ENCODE results near the gene DIP2C.

The DIP2C gene

DNA sequence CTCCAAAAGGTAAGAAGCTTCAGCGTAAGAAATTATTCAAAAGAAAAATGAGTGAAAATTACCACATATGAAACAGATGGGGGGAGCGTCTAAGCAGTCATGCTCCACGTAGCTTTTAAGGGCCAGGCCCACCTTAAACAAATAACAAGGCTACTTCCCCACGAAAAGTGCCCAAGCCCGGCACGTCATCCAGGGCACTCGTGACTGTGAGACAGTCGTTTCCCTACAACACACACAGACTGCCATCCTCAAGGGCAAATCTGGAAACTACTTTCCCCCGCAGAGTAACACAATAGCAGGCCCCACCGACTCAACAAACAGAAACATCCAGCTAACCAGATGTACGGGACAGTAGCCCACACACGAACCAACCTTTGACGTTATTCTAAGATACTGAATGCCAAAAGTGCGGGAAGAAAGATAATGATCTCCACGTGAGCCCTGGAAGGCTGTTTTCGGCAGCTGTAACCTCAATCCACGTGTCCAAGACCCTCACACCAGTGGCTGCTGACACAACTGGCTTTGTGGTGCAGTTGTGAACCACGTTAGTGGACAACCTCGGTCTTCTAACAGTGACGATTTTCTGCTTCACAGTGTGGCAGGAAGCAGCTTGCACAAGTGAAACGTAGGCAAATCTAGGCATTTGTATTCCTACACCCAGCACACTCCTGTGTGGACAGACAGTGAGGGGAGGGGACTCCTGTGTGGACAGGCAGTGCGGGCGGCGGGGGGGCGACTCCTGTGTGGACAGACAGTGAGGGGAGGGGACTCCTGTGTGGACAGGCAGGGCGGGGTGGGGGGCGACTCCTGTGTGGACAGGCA is 302.5 kb downstream of the DIP2C start:
- no peak for DNase-seq

DNA sequence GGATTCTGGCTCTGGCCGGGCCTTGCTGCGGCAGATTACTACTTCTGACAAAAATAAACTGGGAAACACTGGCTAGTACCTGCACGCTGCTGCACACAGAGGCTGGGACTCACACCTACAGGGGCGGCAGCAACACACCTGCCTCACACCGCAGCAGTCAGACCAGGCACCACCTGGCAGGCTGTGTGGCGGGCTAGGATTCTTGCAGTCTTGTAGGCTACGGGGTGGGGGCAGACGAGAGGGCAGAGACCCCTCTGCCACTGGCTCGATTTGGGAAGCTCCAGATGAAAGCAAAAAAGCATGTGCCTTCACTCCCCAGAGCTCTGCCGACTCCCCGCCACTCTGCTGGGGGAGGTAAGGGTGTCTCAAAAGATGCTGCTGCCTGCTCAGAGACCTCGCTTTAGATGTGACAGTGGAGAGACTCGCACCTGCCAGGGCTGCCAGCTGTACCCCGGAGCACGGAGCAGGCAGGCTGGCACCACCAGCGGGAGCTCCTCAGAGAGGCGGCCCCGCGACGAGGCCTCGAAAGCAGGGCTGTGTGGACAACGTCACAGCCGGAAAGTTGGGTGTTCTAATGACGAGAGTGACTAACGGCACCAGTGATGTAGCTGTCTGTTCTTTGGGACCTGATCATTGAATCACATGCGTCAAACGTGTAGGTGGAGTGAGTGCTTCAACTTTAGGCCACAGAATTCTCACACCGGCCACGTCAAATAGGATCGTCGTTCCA is 303.7 kb downstream of the DIP2C start:
- DNase-seq: no peak

DNA sequence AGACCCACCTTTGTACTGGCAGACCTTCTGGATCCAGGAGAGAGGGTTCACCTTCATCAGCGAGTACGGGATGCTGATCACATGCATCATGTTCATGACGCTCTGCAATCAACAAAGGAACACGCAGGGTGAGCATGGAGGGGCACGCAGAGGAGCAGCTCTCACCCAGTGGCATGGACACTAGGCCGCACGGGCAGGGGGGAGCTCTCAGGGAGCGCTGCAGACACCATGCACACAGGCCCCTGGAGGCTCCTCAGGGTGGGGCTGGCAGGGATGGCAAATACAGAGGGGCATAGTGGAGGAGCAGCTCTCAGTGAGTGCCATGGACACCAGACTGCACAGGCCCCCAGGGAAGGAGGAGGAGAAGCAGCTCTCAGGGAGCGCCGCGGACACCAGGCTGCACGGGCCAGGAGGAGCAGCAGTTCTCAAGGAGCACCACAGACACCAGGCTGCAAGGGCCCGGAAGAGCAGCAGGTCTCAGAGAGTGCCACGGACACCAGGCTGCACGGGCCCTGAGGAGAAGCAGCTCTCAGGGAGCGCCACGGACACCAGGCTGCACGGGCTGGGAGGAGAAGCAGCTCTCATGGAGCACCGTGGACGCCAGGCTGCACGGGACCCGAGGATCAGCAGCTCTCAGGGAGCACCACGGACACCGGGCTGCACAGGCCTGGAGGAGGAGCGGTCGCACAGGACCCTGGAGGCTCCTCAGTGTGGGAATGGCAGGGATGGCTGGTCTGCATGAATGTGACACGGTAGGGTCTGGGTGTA is 304.7 kb downstream of the DIP2C start:
- DNase-seq: no peak

DNA sequence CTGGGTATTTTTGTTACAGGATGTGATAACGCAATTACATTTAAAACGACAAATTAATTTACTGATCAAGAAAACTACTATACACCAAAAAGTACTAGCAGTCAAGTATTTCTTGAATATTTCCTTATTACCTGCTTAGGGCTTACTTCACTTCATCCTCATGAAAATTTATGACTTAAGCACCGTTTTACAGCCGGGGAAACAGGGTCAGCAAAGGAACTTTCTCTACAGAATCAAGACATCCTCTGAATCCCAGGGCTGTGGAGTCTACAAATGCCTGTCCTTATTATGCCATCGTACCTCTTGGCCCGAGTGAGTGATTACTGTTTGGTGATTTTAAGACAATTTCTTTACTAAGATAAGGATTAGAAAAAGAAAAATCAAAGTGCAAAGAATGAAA is 305.9 kb downstream of the DIP2C start:
- DNase-seq: no peak

DNA sequence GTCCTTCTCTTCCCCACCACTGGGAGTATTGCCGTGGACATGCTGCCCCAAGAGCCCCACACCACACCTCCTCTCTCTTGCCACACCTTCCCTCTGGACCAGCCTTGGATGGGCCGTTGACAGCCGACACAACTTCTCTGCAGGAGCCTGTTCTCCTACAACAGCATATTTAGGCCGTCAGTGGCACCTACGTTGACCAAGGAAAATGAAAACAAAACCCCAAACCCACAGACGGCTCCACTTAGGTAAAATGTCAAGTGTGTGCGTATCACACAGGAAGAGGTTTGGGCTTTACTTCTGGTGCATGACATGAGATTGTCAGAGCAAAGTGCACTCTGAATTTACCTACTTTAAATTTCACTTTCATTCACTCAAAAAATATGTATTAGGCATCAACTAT is 307.7 kb downstream of the DIP2C start:
- DNase-seq: no peak

DNA sequence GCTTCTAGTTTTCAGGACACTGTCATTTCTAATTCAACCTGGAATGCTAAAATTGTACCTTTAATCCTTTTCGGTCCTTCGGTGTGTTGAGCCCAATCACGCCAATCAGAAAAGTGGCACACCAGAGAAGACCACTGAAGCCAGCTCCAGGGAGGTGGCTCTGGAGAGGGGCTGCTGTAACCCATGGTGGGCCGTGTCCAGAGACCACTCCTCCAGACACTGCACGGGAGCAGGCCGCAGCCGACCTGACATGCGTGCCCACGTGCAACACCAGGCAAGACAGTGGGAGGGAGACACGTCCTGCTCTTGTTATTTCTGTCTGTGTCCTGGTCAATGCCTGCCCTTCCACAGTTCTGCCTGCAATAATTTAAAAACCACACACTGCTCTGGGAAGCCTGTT is 308.1 kb downstream of the DIP2C start:
- DNase-seq: no peak

DNA sequence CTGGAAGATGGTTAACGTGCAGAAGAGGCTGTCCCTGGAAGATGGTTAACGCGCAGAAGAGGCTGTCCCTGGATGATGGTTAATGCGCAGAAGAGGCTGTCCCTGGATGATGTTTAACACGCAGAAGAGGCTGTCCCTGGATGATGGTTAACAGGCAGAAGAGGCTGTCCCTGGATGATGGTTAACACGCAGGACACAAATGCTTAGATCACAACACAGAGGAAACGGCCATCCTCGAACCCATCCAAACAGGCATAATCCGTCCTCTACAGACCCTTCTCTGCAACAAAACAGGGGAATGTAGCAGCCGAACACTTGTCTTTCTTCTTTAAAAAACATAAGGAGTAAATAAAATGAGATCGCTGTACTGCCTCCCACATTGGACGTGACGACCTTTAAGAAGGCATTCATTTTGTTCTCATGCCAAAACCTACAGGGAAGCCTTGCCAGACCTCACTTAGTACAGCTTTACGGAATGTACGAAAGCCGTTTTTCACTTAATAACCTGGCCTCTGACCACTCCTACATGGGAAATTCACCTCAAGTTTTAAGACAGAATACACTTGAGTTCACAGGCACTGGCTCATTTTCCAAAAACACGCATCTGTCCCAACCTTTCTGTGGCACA is 309.0 kb downstream of the DIP2C start:
- no peak for DNase-seq

DNA sequence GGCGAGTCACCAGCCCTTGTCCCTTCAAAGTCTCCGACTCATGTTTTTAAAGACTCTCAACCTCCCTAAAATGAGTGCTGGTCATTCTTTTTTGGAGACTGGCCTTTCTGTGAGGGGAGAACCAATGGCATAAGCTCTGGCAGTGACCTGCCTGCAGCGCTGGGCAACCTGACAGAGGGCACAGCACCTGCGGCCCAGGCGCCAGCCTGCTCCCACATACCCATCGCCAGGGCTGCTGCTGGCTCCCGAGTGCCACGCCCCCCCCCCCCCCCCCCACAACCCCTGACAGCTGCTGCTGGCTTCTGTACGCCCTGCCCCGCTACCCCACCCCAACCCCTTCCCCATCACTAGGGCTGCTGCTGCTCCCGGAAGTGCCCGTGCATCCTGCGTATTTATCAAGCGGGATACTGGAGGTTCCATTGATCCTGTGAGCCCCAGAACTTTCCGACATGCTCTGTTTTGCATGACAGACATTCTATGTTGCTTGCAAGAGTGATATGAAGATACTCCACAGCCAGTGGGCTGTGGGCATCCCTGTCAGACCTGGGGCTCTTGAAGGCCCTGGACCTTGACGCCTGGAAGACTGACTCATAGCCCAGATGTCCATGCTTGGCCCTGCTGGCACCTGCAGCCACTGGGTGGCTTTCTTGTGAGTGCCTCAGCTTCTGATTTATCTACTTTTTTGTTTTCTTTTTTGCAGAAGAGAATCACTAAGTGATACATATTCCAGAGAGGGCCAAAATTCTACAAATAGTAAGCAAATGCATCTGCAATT is 310.4 kb downstream of the DIP2C start:
- no peak for DNase-seq

DNA sequence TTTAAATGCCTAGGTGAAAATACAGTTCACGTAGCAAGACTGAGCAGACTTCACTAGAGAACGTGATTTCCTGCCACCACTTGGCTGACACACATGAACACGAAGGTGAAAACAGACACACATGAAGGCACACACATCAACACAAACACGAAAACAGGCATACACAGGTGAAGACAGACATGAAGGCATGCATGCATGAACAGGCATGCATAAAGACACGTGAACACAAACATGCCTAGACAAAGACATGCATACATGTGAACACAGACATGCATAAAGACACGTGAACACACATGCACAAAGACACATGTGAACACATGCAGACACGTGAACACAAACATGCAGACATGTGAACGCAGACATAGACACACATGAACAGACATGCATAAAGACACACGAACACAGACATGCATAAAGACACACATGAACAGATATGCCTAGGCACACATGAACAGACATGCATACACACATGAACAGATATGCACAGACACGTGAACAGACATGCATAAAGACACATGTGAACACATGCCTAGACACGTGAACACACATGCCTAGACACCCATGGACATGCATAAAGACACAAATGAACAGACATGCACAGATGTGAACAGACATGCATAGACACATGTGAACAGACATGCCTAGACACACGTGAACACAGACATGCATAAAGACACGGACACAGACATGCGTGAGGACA is 311.1 kb downstream of the DIP2C start:
- no peak for DNase-seq

DNA sequence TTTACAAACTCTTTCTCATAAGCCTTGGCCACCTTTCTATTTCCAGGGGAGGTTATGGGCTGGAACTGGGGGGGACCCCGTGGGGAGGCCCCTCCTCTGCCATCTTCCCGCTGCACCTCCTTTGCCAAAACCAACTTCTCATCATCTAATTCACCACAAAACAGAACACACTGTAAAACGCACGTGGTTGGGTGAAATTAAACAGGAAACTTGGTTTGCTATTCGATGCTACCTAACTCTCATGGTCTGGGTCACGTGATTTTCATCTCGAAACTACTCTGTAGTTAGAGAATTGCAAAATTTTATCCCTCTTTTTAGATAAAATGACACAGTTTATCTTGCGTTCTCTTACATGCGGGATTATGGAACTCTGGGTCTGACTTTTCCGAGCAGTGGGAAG is 312.2 kb downstream of the DIP2C start:
- no peak for DNase-seq

DNA sequence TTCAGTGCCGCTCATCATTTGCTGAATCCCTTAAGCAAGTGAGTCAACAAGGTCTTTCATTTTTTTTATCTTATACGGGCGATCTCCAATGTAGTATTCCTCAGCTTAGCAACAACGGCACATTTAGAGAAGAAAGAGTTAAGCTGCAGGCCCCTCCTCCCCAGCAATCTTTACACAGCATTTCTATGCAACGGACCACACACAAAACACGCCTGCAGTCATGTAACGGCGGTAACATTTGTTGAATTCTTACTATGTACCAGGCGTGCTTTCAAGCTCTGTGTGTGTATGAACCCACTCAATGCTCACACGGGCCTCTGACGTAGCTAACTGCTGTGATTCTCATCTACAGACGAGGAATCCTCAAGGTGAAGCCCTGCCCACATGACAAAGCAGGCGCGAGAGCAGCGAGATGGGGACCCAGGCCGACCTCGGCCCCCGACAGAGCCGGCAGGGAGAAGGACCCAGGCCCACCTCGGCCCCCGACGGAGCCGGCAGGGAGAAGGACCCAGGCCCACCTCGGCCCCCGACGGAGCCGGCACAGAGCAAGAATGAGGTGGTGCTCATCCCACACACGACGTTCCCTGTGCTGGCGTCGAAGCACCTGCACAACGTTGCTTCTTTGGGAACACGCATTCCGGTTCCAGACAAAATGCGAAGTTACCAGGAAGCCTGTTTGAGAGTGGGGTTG is 313.5 kb downstream of the DIP2C start:
- no peak for DNase-seq

DNA sequence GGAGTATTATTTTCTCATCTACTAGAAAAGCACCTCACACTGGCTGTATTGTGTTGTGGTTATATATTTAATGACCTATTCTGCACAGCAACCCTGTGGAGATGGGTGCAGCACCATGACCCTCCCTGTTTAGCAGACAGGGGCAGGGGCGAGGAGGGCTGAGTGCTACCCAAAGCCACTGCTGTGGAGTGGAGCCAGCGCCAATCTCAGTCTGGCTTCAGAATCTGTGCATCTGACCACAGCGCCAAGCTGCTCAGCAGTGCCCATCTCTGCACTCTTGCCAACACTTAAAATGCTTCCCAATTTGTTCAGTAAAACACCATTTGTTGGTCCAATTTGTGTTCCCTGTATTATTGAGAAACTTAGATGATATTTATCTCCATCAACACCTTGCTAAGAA is 315.1 kb downstream of the DIP2C start:
- no peak for DNase-seq

DNA sequence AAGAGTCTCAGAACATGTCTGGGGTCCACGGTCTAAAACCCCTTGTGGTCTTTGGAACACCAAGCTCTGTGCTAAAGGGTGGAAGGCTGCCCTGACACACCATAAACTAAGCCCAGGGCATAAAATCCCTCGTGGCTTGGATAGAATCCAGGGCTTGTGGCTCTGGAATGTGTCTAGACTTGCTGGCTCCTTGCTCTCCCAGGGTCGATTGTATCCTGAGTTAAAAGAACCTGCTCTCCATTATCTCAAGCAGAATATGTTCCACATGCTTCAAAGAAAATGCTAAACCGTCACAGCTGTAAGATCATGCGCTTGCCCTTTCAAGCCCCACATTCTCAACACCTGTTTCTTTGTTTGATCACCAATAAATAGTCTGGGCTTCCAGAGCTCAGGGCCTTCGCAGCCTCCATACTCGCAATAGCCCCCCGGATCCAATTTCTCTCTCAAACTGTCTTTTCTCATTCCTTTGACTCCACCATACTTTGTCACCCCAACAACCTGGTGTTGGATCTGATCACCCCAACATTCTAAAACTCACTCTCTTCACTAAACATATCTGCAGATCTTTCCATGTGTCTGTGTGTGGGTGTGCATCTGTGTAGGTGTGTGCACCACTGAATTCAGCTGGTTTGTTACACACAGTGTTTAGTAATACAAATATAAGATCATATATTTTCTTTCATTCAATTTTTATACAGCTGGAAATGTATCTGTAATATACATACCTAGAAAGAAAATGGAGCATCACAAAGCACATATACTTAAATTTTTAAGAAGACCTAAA is 315.8 kb downstream of the DIP2C start:
- DNase-seq: no peak

DNA sequence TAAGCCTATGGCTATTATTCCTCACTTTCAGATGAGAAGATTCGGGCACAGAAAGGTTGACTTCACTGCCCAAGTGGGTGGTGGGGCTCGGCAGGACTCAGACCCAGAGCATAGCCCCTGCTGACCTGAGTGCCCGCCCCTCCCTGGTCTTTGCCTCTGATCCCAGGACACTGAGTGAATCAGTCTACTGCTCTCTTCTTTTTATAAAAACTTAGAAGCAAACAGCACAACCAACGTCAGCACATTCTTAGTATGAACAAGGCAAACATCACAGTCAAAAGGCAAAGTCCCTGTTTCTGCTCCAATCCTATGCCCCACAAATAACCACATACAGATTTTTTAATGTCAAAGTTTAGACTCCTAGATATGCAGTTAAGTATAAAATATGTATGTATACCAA is 316.5 kb downstream of the DIP2C start:
- DNase-seq: no peak

DNA sequence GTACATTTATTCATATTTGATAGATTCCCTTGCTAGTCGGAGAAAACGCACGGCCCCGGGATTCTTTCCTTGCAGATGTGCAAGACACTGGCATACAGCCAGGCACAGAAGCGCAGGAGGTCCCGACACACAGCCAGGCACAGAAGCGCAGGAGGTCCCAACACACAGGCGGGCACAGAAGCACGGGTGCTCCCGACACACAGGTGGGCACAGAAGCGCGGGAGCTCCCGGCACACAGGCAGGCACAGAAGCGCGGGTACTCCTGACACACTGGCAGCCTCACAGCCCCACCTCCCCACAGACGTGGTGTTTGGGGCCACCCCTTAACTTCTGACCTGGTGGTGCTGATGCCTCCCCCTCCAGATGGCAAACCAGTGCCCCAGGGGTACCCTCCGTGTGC is 316.9 kb downstream of the DIP2C start:
- no peak for DNase-seq

DNA sequence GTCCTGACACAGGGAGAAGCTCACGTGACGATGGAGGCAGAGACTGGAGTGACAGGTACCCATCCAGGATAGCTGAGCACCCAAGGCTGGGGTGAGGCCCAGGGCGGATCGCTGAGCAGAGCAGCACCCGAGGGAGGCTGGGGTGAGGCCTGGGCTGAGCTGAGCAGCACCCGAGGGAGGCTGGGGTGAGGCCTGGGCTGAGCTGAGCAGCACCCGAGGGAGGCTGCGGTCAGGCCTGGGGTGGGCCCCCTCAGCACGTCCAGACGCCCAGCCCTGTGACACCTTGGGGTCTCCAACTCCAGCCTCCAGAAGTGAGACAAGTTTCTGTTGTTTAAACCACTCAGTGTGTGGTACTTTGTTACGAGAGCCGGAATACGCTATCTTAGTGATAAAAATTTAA is 318.0 kb downstream of the DIP2C start:
- DNase-seq: no peak

DNA sequence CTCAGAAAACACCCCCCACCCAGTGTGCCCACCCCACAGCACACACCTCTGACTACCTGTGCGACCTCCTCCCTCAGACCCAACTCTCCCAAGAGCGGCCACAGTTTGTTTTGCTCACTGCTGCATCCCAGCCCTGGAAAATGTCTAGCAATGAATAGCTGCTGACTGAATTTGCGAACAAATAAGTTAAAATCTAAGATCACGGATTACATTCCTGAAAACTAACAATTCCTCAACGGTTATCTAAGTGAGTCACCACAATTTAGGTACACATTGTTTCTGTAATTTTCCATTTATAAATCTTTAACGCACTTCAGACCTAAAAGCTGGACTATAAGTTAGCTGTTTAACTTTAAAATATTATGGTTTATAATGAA is 319.0 kb downstream of the DIP2C start:
- no peak for DNase-seq

DNA sequence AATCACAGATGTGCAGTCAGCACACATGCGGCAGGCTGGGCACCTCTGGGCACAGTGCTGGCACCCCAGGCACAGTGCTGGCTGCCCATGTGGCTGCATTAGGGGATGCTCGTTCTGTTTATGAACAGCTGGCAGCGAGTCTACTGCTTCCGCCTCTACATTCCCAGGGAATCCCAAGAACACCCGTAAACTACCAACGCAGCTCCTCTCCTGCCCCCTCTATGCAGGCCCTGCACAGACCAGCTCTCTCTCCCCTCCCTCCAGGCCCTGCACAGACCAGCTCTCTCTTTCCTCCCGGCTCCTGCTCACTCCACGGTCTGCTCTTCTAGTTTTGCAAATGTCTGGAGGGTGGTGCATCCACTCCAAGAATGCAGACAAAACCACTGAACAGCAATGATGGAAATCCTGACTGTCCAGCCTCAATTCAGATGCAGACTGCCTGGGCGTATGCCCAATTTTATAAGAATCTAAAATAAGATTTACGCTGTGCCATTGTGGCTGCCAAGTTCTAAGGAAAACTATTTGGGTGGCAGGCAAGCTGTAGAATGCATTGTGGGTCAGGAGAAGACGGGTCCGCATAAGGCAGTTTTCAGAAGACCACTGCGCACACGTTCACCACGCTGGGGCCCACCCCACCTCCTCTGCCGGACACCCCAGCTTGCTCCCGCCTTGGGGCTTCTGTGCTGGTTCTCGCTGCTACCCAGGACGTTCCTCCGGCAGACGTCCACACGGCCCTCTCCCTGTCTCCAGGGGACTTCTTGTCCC is 319.6 kb downstream of the DIP2C start:
- no peak for DNase-seq

DNA sequence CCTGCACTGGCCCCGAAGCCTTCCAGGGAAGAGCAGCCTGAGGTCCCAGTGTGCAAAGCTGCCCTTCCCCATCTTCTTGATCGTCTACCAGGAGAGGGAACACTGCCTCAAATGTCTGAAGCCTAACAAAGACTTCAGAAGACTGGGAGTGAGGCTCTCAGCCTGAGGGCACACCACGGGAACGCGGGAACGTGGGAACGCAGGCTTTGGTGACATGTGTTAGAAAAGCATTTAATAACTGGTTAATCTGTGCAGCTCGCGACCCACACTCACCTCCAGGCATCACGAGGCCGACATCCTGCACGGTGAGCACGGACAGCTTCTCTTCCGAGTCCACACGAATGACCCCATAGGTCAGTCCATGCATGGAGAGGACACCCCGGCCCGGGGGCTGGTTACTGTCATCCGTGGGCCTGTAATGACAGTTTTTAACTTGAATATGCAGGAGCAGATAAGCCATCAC is 320.2 kb downstream of the DIP2C start:
- no peak for DNase-seq
